GM12801 (cell line): ENCODE data around the gene PAGE1.

Experiments
- CTCF ChIP-seq: IDR thresholded peaks from one replicate; pipeline ENCODE4 v1.5.1; 2011; ENCODE audit warnings: control low read depth; ENCODE audit not compliant: insufficient read length; ENCODE audit errors: extremely low read depth

PAGE1 gene

DNA sequence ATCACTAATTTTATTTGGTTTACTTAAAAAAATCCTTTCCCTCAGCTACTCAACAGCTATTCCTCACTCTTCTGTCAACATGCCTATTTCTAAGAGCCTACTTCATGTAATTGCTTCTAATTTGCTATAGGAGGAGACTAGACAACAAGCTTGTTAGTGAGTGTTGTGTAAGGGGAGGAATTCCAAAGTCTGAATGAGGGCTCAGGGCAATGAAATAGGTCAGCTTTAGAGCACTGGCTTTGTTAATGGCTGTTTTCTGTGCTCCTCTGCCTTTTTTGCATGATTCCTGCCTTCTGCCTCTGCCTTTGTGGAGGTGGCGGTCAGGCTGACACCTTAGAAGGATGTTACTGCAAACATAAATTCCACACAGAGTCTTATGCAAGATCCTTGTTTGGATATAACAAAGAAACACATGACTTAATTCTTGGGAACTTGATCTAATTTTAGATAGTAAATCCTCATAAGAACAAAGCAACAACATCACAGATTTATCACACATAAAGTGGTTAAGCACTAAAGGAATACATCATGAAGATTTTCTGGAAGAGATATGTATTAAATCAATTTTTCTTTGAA is 15.0 kb upstream of the PAGE1 start:
- no peak for TF ChIP-seq CTCF

DNA sequence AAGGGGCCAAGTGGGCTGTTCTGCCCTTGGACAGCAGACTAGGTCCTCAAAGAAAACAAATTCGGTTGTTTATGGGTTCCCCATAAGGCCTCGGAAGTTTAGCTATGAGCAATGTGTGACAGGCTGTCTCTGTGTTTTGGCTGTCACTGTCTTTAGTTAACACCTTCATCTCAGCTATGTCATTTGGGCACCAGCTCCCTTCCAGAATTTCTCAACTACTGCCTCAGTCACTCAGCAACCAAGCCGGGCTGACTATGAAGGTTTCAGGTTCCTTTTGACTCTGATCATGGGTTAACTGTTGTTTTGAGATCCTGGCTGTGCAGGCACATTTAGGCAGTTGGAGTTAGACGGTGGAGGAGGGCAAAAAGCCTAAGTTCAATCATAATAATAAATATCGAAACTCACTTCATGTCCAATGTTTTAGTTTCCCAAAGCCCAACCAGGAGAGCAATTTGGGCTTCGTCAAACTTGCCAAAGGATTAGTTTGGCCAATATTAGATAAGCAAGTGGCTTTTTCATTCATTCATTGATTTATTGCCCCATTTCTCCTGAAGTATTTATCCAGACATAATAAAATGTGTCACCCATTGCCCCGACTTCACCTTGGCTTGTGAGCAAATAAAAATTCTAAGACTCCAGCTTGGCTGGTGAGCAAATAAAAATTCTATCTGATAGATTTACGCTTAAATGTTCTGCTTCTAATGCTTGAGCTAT is 9.1 kb upstream of the PAGE1 start:
- no peak for TF ChIP-seq CTCF

DNA sequence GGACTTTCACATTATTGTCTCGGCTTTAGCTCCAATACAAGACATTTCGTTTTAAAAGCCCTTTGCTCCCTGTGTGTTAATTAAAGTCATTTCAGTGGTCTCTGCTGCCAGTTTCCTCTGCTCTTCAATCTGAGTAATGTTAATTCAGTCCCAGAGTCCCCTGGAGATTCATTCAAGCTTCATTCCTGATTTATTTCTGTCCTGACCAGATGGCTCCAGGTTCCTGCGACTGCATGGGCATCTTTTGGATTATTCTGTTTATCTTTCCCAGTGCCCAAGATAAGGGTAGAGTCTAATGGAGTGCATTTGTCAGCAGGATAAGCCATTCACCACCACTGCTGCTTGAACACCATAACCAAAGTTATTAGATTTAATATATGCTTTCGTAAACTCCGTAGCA is 6.1 kb upstream of the PAGE1 start:
- TF ChIP-seq CTCF, result no peak

GRCh38 chrX:49701323-49701722 is 5.5 kb upstream of the PAGE1 start:
- TF ChIP-seq CTCF, result no peak

DNA sequence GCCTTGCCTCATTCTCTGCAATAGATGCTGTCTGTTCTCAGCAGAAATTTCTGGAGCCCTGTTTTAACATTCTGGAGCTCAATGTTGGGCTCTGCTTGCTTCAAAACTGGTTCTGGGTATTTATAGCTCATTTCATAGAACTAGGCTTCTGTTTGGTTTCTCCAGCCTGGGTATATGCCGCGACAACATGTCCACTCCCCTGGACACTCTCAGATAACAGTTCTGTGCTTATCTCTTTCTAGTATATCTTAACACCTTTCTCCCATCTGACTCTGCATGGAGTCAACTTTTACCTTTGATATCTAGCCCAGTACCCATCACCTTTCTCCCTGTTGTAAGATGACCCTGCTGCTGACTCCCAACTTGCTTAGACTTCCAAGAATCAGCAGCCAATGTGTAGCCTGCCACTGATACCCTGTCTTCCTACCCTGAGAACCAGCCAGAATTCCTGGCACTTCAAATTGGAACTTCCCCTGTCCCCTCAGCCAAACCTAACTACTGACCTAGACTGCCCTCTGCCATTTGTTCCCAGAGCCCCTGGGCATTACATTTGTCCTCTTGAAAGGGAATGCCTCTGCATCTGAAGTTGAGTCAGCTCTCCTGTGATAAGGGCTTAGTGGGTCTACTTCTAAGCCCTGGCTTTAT is 20.6 kb downstream of the PAGE1 start:
- no peak for TF ChIP-seq CTCF

DNA sequence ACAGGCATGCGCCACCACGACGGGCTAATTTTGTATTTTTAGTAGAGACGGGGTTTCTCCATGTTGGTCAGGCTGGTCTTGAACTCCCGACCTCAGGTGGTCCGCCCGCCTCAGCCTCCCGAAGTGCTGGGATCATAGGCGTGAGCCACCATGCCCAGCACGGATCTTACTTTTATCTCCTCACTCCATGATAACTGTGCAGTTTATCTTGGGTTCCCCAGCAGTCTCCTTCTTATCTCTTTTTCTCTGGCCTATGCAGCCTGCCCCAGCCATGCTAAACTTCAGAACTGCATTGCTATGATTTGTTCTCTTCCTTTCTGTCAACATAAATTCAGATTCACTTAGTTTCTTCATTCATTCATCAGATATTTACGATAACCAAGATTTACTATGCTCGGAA is 22.4 kb downstream of the PAGE1 start:
- TF ChIP-seq CTCF, result no peak

- no peak for TF ChIP-seq CTCF
Observed at GRCh38 chrX:49664824-49665223, 31.0 kb downstream of the PAGE1 start.
